Chondrocyte (in vitro differentiated cells): ENCODE measurements around the gene KPNA6. TPM values are rescaled to one million over a fixed set of nuclear protein-coding genes. Genes with fewer than 3 reads are reported as not detected.

Source experiments
- DNase-seq: peaks from one replicate; pipeline ENCODE4 v3.0.0; 2021; ENCODE audit warnings: mixed read lengths, low spot score
- H3K27ac Mint-ChIP-seq: one replicate; pipeline ENCODE4 v1.8.0; 2021; ENCODE audit warnings: mild to moderate bottlenecking, moderate library complexity, mixed read lengths; ENCODE audit not compliant: unreplicated experiment
- H3K27me3 Mint-ChIP-seq: 2 replicates; pipeline ENCODE4 v1.8.0; 2021; ENCODE audit warnings: low read depth, mixed read lengths
- H3K36me3 Mint-ChIP-seq: 2 replicates; pipeline ENCODE4 v1.8.0; 2021; ENCODE audit warnings: low read depth, mixed read lengths
- H3K4me1 Mint-ChIP-seq: 2 replicates; pipeline ENCODE4 v1.8.0; 2021; ENCODE audit warnings: low read depth, mild to moderate bottlenecking, mixed read lengths
- H3K4me3 Mint-ChIP-seq: one replicate; pipeline ENCODE4 v1.8.0; 2021; ENCODE audit warnings: mild to moderate bottlenecking, moderate library complexity, mixed read lengths; ENCODE audit not compliant: unreplicated experiment
- H3K9me3 Mint-ChIP-seq: 2 replicates; pipeline ENCODE4 v1.8.0; 2021; ENCODE audit warnings: low read depth, mixed read lengths
- total RNA-seq: library from RNA; stranded (reverse); gene quantifications from 3 replicates; pipeline ENCODE4 v1.2.1, GENCODE V29; 2021
- TF ChIP-seq, protein P1 (sequence below): fragments of 200-600 bp; sonication (generic); IDR thresholded peaks from 2 replicates; pipeline ENCODE4 v1.5.0; 2021; ENCODE audit warnings: antibody characterized with exemption, mild to moderate bottlenecking, moderate library complexity

The KPNA6 gene
- total RNA-seq, 1 donor from 2014 or later = 80.9 TPM

DNA sequence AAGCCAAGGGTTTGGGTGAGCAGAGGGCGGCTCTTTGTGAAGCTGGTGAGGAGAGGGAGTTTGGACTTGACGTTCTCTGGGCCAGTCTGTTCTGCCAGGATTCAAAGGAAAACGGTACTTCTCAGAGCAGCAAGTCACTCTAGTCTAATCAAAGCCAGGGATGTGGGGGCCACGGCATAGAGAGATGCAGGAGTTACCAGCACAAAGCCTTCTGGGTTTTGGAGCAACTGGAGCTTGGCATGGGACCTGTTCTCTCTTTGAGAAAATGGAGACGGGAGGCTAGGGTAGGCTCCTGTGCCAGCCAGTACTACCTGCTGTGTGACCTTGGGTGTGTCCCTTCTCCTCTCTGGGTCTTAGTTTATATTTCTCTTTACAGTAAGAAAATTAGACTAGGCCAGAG lies 73.7 kb downstream of the KPNA6 start:
- Mint-ChIP-seq H3K27me3 (no peaks in the 10 kb centered on the region), H3K9me3 (no peaks in the 10 kb centered on the region), H3K27ac (peak overlapping the region; percentile 99), H3K36me3 (peaks cover 32% of the 10 kb centered on the region), H3K4me3 (peak overlapping the region; percentile 95), H3K4me1 (peaks cover 54% of the 10 kb centered on the region)
- TF ChIP-seq, protein P1, sequence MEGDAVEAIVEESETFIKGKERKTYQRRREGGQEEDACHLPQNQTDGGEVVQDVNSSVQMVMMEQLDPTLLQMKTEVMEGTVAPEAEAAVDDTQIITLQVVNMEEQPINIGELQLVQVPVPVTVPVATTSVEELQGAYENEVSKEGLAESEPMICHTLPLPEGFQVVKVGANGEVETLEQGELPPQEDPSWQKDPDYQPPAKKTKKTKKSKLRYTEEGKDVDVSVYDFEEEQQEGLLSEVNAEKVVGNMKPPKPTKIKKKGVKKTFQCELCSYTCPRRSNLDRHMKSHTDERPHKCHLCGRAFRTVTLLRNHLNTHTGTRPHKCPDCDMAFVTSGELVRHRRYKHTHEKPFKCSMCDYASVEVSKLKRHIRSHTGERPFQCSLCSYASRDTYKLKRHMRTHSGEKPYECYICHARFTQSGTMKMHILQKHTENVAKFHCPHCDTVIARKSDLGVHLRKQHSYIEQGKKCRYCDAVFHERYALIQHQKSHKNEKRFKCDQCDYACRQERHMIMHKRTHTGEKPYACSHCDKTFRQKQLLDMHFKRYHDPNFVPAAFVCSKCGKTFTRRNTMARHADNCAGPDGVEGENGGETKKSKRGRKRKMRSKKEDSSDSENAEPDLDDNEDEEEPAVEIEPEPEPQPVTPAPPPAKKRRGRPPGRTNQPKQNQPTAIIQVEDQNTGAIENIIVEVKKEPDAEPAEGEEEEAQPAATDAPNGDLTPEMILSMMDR = no peak
- DNase-seq = no peak

DNA sequence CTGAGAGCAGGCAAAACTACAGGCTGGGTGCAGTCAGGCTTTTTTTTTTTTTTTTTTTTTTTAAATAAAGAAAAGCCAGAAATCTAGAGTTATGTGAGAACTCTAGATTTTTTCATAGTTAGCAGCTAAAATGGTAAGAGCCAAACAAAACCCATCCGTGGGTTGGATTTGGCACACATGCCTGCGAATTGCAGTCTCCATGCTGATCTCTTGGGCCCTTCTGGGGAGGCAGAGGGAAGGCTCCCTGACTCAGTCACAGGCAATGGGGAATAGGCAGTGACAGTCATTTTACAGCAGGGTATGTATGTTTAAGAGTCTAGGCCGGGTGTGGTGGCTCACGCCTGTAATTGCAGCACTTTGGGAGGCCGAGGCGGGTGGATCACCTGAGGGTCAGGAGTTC lies 74.2 kb downstream of the KPNA6 start:
- Mint-ChIP-seq H3K27me3 (no peaks in the 10 kb centered on the region), H3K9me3 (no peaks in the 10 kb centered on the region), H3K4me1 (peaks cover 55% of the 10 kb centered on the region), H3K36me3 (peaks cover 33% of the 10 kb centered on the region), H3K4me3 (peak overlapping the region; percentile 95), H3K27ac (peak overlapping the region; percentile 41)
- DNase-seq = no peak
- TF ChIP-seq, protein P1 = no peak

DNA sequence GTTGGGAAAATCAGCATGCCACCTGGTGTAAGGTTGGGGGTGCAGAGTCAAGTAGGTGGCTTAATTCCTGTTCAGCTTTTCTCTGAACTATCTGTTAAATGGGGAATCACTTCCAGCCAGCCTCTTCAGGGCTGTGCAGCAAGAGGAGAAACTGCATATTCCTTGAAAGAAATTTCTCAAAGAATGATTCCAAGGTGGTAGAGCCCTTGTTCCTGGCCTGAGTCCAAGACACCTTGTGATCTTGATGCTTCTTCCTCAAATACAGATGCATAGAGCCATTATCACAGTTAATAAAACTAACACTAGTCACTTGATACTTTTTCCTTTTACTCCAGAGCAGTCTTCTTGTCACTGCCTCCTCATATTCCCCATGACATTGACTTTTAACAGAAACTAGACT lies 76.8 kb downstream of the KPNA6 start:
- no peak overlapping the region for H3K4me3 Mint-ChIP-seq
- peaks cover 54% of the 10 kb centered on the region for H3K4me1 Mint-ChIP-seq
- peaks cover 42% of the 10 kb centered on the region for H3K36me3 Mint-ChIP-seq
- no peak for DNase-seq
- TF ChIP-seq, protein P1 = no peak
- H3K9me3 Mint-ChIP-seq = no peaks in the 10 kb centered on the region
- H3K27ac Mint-ChIP-seq = no peak overlapping the region
- no peaks in the 10 kb centered on the region for H3K27me3 Mint-ChIP-seq

DNA sequence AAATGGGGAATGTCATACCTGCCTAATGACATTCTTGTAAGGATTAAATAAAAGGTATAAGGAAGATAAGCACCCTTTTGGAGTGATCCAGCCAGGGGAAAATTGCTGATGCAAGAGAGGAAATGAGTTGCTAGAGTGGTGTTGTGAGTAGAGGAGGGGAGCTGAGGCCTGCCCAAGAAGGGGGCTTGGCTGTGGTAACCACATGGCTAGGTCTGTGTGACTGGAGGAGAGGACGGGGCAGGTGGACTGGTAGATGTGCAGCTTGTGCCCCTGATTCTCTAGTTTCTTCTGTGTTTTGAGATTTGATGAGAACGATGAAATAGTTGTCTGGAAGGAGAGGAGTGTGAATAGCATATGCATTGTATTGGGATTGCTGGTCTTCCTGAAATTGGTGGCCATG lies 78.2 kb downstream of the KPNA6 start:
- no peak for DNase-seq
- TF ChIP-seq, protein P1 = no peak
- Mint-ChIP-seq H3K4me3 (no peak overlapping the region), H3K9me3 (no peaks in the 10 kb centered on the region), H3K4me1 (peaks cover 43% of the 10 kb centered on the region), H3K27me3 (no peaks in the 10 kb centered on the region), H3K27ac (peak overlapping the region; percentile 94), H3K36me3 (peaks cover 42% of the 10 kb centered on the region)

DNA sequence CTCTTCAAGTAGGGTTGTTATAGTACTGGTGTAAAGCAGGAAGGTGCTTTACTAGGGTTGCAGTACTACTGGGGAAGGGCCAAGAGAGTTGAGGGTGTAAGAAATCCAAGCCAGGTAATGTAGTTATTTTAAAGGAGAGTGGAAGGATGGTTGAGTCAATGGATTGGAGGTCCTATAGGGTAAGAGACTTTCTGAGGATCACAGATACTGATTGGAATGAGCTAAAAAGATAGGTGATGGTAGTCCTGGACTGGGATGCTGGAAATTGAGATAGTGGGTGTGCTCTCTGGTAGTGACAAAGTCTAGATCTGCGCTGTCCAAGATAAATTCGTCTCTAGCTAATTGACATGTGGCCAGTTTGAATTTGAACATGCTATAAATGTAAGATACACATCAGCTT lies 78.6 kb downstream of the KPNA6 start:
- H3K4me3 Mint-ChIP-seq = no peak overlapping the region
- H3K27ac Mint-ChIP-seq = peak overlapping the region; percentile 94
- DNase-seq = no peak
- H3K4me1 Mint-ChIP-seq = peaks cover 39% of the 10 kb centered on the region
- TF ChIP-seq, protein P1 = no peak
- no peaks in the 10 kb centered on the region for H3K27me3 Mint-ChIP-seq
- H3K36me3 Mint-ChIP-seq = peaks cover 42% of the 10 kb centered on the region
- H3K9me3 Mint-ChIP-seq = no peaks in the 10 kb centered on the region
